ENCODE data around the gene FGD2.

GRCh38 chr6:36958775-36959554 is 46.5 kb upstream of the FGD2 start:
- TF ChIP-seq POLR2A (IDR thresholded peaks at IDR 0.05; ENCODE audit: low read length) (no peak), GATA1 (IDR thresholded peaks at IDR 0.05; ENCODE audit: low read depth, low read length) (no peak)
